Erythroblast (primary cell): ENCODE results near the gene FHAD1.

Experiments
- GATA1 ChIP-seq: IDR thresholded peaks from 2 replicates; pipeline ENCODE4 v1.6.1; 2011; ENCODE audit warnings: low read depth, mild to moderate bottlenecking, control low read depth, low read length, moderate library complexity
- POLR2A ChIP-seq: IDR thresholded peaks from 2 replicates; pipeline ENCODE4 v1.6.1; 2011; ENCODE audit warnings: mild to moderate bottlenecking, low read length

DNA sequence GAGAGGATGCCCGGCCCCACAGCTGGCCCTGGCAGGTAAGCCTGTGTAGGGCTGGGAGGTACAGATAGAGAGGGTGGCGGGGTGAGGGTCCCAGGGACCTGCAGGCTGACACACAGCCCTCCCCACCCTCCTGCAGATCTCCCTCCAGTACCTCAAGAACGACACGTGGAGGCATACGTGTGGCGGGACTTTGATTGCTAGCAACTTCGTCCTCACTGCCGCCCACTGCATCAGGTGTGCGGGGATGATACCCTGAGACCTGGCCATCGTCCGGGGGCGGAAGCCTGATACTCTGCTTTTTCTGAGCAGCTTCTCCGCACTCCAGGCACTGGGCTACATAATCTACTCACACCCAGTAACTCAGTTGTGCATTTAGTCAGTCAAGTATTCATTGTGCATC lies 193.3 kb downstream of the FHAD1 start:
- no peak for TF ChIP-seq POLR2A
- TF ChIP-seq GATA1 = no peak
